Gastrocnemius medialis (tissue), 4 donors: ENCODE results near the gene SUGP2.

ENCODE experiments used
- POLR2A ChIP-seq, 2 donors: fragments of 450-650 bp; IDR thresholded peaks; one replicate each; pipeline ENCODE4 v1.6.1; 2017; ENCODE audit warnings: antibody characterized with exemption in 2 of 2, mild to moderate bottlenecking in 2 of 2, moderate library complexity in 2 of 2
- TF ChIP-seq, protein P1 (sequence below), 5 experiments: fragments of 450-650 bp in 3 of 5; fragments of 200-600 bp in 2 of 5; sonication (generic) in 2 of 5; IDR thresholded peaks in 4 of 5; conservative IDR thresholded peaks in 1 of 5; 1 replicate in 4 of 5; 2 replicates in 1 of 5; pipeline ENCODE4 v1.5.1; 2016 to 2019; ENCODE audit warnings: antibody characterized with exemption in 5 of 5, mild to moderate bottlenecking in 3 of 5, moderate library complexity in 3 of 5

DNA sequence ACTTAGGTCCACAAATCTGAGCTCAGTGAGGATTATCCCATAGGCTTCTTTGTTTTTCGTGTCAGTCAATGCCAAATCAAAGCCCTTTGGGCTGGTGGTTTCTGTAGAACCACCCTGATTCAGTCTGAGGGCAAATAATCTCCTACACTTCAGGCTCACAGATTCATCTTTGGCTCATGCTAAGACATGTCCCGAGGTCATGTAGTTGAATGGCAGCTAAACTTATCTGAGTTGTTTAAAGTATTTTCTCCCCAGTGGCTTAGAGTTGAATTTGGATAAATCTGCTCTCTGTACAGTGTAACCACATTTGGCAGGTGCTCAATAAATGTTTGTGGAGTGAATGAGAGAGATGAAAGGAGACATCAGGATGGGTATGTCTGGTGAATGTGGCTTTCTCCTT, 17.4 kb upstream of the SUGP2 start:
- TF ChIP-seq, protein P1, sequence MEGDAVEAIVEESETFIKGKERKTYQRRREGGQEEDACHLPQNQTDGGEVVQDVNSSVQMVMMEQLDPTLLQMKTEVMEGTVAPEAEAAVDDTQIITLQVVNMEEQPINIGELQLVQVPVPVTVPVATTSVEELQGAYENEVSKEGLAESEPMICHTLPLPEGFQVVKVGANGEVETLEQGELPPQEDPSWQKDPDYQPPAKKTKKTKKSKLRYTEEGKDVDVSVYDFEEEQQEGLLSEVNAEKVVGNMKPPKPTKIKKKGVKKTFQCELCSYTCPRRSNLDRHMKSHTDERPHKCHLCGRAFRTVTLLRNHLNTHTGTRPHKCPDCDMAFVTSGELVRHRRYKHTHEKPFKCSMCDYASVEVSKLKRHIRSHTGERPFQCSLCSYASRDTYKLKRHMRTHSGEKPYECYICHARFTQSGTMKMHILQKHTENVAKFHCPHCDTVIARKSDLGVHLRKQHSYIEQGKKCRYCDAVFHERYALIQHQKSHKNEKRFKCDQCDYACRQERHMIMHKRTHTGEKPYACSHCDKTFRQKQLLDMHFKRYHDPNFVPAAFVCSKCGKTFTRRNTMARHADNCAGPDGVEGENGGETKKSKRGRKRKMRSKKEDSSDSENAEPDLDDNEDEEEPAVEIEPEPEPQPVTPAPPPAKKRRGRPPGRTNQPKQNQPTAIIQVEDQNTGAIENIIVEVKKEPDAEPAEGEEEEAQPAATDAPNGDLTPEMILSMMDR (IDR thresholded peaks at IDR 0.05 in 4 of 5, conservative IDR thresholded peaks at IDR 0.05 in 1 of 5), result no peak
- TF ChIP-seq POLR2A (IDR thresholded peaks at IDR 0.05), result no peak
